NCI-H2107 (cell line): Measurements from ENCODE around the gene FCF1.

Experiments used
- DNase-seq: peaks from one replicate; lab custom pipeline; 2025; lab: John Stamatoyannopoulos, UW

Gene FCF1

DNA sequence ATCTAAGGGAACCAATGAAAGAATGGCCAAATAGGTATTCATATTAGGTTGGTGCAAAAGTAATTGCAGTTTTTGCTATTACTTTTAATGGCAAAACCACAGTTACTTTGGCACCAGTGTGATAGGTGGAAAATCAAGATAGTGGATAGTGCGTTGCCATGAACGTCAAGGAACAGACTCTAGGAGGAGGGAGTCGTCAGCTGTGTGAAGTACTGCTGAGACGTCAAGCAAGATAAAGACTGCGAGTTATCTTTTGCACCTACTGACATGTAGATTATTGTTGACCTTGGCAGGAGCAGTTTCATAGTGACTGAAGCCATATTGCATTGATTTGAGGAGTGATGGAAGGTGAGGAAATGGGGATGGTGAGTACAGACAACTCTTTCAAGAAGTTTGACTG is 58.5 kb downstream of the FCF1 start:
- no peak for DNase-seq

DNA sequence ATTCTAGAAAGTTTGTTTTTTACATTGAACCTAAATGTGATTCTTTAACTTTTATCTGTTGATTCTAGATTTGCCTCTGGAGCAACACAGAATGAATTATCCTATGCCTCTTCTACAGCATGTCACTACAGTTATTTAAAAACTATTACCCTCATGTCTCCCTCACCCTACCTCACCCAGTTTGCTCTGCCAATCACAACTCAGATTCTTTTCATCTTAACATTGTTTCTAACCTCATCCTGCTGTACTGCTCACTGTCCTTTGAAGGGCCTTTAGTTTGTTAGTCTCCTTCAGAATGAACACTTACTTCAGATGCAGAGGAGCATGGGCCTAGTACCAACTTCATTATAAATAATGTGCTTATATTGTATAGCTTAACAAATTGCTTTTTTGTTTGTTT is 71.7 kb downstream of the FCF1 start:
- no peak for DNase-seq

DNA sequence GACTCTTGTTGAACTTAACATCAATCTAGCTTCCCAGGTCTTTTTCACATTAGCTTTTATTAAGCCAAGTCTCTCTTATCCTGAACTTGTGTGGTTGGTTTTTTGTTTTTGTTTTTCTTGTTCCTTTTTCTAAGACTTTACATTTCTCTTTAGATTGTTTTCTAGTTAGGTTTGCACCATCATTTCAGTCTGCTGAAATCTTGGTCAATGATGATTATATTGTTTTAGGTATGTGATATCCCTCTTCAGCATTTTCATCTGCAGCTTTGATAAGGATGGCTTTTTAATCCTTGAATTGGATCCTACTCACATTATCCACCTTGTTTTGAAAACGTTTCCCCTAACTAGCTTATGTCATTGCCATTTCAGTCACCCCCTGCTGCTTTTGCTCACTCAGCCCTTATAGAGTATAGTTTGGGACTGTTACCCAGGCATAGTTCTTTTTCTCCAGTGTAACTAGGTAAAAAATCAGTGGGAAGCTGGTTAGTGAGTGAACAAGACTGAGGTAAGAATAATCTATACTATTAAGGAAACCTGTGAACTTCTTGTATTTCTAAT is 72.2 kb downstream of the FCF1 start:
- no peak for DNase-seq

DNA sequence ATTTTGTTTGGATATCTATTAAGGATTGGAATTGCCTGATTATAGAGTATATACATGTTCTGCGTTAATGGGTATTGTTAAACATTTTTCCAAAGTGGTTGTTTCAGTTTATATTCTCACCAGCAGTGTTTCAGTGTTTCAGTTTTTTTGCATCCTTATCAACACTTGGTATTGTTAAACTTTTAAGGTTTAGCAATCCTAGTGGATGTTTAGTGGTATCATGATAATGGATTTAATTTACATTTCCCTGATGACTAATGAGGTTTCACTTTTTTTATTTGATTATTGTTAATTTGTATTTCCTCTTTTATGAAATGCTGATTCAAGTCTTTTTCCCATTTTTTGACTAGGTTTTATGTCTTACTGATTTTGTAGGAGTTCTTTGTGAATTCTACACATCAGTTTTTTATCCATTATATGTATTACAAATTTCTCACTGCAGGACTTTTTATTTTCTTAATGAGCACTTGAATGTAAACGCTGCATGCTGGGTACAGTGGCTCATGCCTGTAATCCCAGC is 73.9 kb downstream of the FCF1 start:
- no peak for DNase-seq
